GM03348 (cell line): ENCODE results near the gene UBE3A.
A peak's percentile ranks its signal among the peaks of the same experiment; 100 is the strongest.
"Not testable (repeated sequence)": the region's sequence is repeated elsewhere in the genome, so short reads cannot be mapped to it uniquely, and the experiment has no call there.

ENCODE experiments used
- DNase-seq: peaks from one replicate; pipeline ENCODE4 v3.0.0; 2012; ENCODE audit warnings: low spot score

The UBE3A gene

GRCh38 chr15:25438601-25439368, at the start of gene UBE3A:
Gene UBE3A (minus strand): TSS chr15:25439024. CDS start chr15:25409107, 29,917 bp downstream.
- peak; percentile 98 for DNase-seq

- no peak for DNase-seq
Observed at GRCh38 chr15:25487226-25487884, 48.5 kb upstream of the UBE3A start.

- DNase-seq = no peak
Observed at GRCh38 chr15:25486051-25486450, 47.2 kb upstream of the UBE3A start.

- peak; percentile 38 for DNase-seq
Observed at GRCh38 chr15:25481208-25481859, 42.5 kb upstream of the UBE3A start.

- no peak for DNase-seq
Observed at GRCh38 chr15:25478313-25478712, 39.5 kb upstream of the UBE3A start.

- DNase-seq = no peak
Observed at GRCh38 chr15:25477816-25478215, 39.0 kb upstream of the UBE3A start.

GRCh38 chr15:25474251-25474650, 35.4 kb upstream of the UBE3A start:
- no peak for DNase-seq

GRCh38 chr15:25470230-25470629, 31.4 kb upstream of the UBE3A start:
- no peak for DNase-seq

GRCh38 chr15:25469377-25469776, 30.6 kb upstream of the UBE3A start:
- no peak for DNase-seq

- DNase-seq = no peak
Observed at GRCh38 chr15:25468611-25469010, 29.8 kb upstream of the UBE3A start.

GRCh38 chr15:25465835-25466234, 27.0 kb upstream of the UBE3A start:
- DNase-seq = no peak

- no peak for DNase-seq
Observed at GRCh38 chr15:25464784-25465183, 26.0 kb upstream of the UBE3A start.

- no peak for DNase-seq
Observed at GRCh38 chr15:25464383-25464782, 25.6 kb upstream of the UBE3A start.

- no peak for DNase-seq
Observed at GRCh38 chr15:25456196-25456595, 17.4 kb upstream of the UBE3A start.

- DNase-seq = no peak
Observed at GRCh38 chr15:25455226-25455625, 16.4 kb upstream of the UBE3A start.

GRCh38 chr15:25454771-25455170, 15.9 kb upstream of the UBE3A start:
- DNase-seq = no peak

GRCh38 chr15:25453246-25453645, 14.4 kb upstream of the UBE3A start:
- DNase-seq = not testable (repeated sequence)

GRCh38 chr15:25451501-25451900, 12.7 kb upstream of the UBE3A start:
- no peak for DNase-seq

GRCh38 chr15:25450163-25450562, 11.3 kb upstream of the UBE3A start:
- DNase-seq = no peak

GRCh38 chr15:25446076-25446475, 7.3 kb upstream of the UBE3A start:
- DNase-seq = no peak

GRCh38 chr15:25445412-25445811, 6.6 kb upstream of the UBE3A start:
- no peak for DNase-seq

GRCh38 chr15:25441111-25441510, 2.3 kb upstream of the UBE3A start:
- no peak for DNase-seq

GRCh38 chr15:25439369-25439836, 579 bp upstream of the UBE3A start:
- peak; percentile 11 for DNase-seq
